ENCODE results near the gene ATF7.

Gene ATF7

GRCh38 chr12:53523131-53523530 lies 103.1 kb downstream of the ATF7 start:
- no peak for DNase-seq (ENCODE audit: low read depth)

- DNase-seq (ENCODE audit: low read depth) = no peak
Measured at GRCh38 chr12:53518381-53518780, 107.8 kb downstream of the ATF7 start.

- no peak for DNase-seq (ENCODE audit: low read depth)
Measured at GRCh38 chr12:53516758-53517455, 109.3 kb downstream of the ATF7 start.

GRCh38 chr12:53515291-53515680 lies 110.9 kb downstream of the ATF7 start:
- DNase-seq (ENCODE audit: low read depth) = no peak

- DNase-seq (ENCODE audit: low read depth) = no peak
Measured at GRCh38 chr12:53514628-53515290, 111.4 kb downstream of the ATF7 start.

GRCh38 chr12:53513712-53514410 lies 112.3 kb downstream of the ATF7 start:
- DNase-seq (ENCODE audit: low read depth) = no peak

- DNase-seq (ENCODE audit: low read depth) = no peak
Measured at GRCh38 chr12:53510181-53510812, 115.9 kb downstream of the ATF7 start.

GRCh38 chr12:53508534-53509170 lies 117.5 kb downstream of the ATF7 start:
- peak; percentile 78 for DNase-seq (ENCODE audit: low read depth)

GRCh38 chr12:53507603-53507885 lies 118.6 kb downstream of the ATF7 start:
- no peak for DNase-seq (ENCODE audit: low read depth)

- DNase-seq (ENCODE audit: low read depth) = no peak
Measured at GRCh38 chr12:53506881-53507602, 119.1 kb downstream of the ATF7 start, which contains the start of gene NPFF. Gene NPFF (minus strand): TSS chr12:53507484. CDS start chr12:53507474, 10 bp downstream.

GRCh38 chr12:53506450-53506785 lies 119.8 kb downstream of the ATF7 start:
- no peak for DNase-seq (ENCODE audit: low read depth)

GRCh38 chr12:53505555-53506449 lies 120.4 kb downstream of the ATF7 start:
- DNase-seq (ENCODE audit: low read depth) = no peak

GRCh38 chr12:53505086-53505485 lies 121.1 kb downstream of the ATF7 start:
- no peak for DNase-seq (ENCODE audit: low read depth)

- no peak for DNase-seq (ENCODE audit: low read depth)
Measured at GRCh38 chr12:53504004-53504920, 121.9 kb downstream of the ATF7 start.

- DNase-seq (ENCODE audit: low read depth) = no peak
Measured at GRCh38 chr12:53502983-53503728, 123.0 kb downstream of the ATF7 start.

- no peak for DNase-seq (ENCODE audit: low read depth)
Measured at GRCh38 chr12:53502331-53502730, 123.9 kb downstream of the ATF7 start.

GRCh38 chr12:53501615-53502181 lies 124.5 kb downstream of the ATF7 start:
- no peak for DNase-seq (ENCODE audit: low read depth)

GRCh38 chr12:53500776-53501614 lies 125.2 kb downstream of the ATF7 start, which contains the start of gene TARBP2:
Gene TARBP2 (plus strand): TSS chr12:53501283. CDS start chr12:53501409, 126 bp downstream.
- DNase-seq (ENCODE audit: low read depth) = peak; percentile 97
